WTC11 (cell line): Measurements from ENCODE around the gene MTUS2. TPM values are rescaled to one million over a fixed set of nuclear protein-coding genes. Genes with fewer than 3 reads are reported as not detected.

Source experiments
- ATAC-seq: fragments of 200-7000 bp; cut with Tn5 transposase; 2 replicates; pipeline ENCODE4 v1.10.0; 2021; ENCODE audit warnings: mild to moderate bottlenecking, moderate library complexity
- CTCF ChIA-PET: fragments of 300-600 bp; sonication (Branson Sonifier 250); formaldehyde crosslinking; loops from one replicate; lab custom pipeline; 2021; ENCODE audit warnings: antibody characterized with exemption; lab: Charles Lee
- POLR2A ChIA-PET: fragments of 350-600 bp; sonication (Branson Sonifier 250); formaldehyde crosslinking; loops from one replicate; lab custom pipeline; 2021; ENCODE audit warnings: antibody characterized with exemption; lab: Charles Lee
- DNase-seq: peaks from one replicate; pipeline ENCODE4 v3.0.0; 2021; ENCODE audit warnings: low spot score
- H3K27ac Mint-ChIP-seq: 2 replicates; pipeline ENCODE4 v1.8.0; 2021; ENCODE audit warnings: mixed read lengths
- H3K27me3 Mint-ChIP-seq: 2 replicates; pipeline ENCODE4 v1.8.0; 2021; ENCODE audit warnings: low read depth, mild to moderate bottlenecking, moderate library complexity, mixed read lengths
- H3K36me3 Mint-ChIP-seq: 2 replicates; pipeline ENCODE4 v1.8.0; 2021; ENCODE audit warnings: mixed read lengths
- H3K4me1 Mint-ChIP-seq: 2 replicates; pipeline ENCODE4 v1.8.0; 2022; ENCODE audit warnings: mixed read lengths
- H3K4me3 Mint-ChIP-seq: 2 replicates; pipeline ENCODE4 v1.8.0; 2021; ENCODE audit warnings: mild to moderate bottlenecking, moderate library complexity, mixed read lengths
- H3K9me3 Mint-ChIP-seq: 2 replicates; pipeline ENCODE4 v1.8.0; 2021; ENCODE audit warnings: mixed read lengths
- ATF3 ChIP-seq: sonication (generic); formaldehyde crosslinking; conservative IDR thresholded peaks from 2 replicates; pipeline ENCODE4 v1.8.1; 2022; ENCODE audit warnings: mild to moderate bottlenecking, missing genetic modification reagents
- CBFB ChIP-seq: sonication (generic); formaldehyde crosslinking; IDR thresholded peaks from 2 replicates; pipeline ENCODE4 v1.8.1; 2022; ENCODE audit warnings: mild to moderate bottlenecking, low read depth, missing genetic modification reagents
- E2F4 ChIP-seq: sonication (generic); formaldehyde crosslinking; IDR thresholded peaks from 2 replicates; pipeline ENCODE4 v1.8.1; 2022; ENCODE audit warnings: low read depth, mild to moderate bottlenecking, moderate library complexity, missing genetic modification reagents, borderline replicate concordance
- E2F5 ChIP-seq: sonication (generic); formaldehyde crosslinking; IDR thresholded peaks from 2 replicates; pipeline ENCODE4 v1.8.1; 2022; ENCODE audit warnings: mild to moderate bottlenecking, moderate library complexity, missing genetic modification reagents
- ETV6 ChIP-seq: sonication (generic); formaldehyde crosslinking; IDR thresholded peaks from 2 replicates; pipeline ENCODE4 v1.8.1; 2022; ENCODE audit warnings: mild to moderate bottlenecking, missing genetic modification reagents
- FOXP4 ChIP-seq: sonication (generic); formaldehyde crosslinking; IDR thresholded peaks from 2 replicates; pipeline ENCODE4 v1.8.0; 2022; ENCODE audit warnings: mild to moderate bottlenecking, missing genetic modification reagents
- GRHL2 ChIP-seq: fragments of 250-450 bp; sonication (Bioruptor Pico); IDR thresholded peaks from 2 replicates; pipeline ENCODE4 v1.8.0; 2022; ENCODE audit warnings: mild to moderate bottlenecking, moderate library complexity; ENCODE audit not compliant: insufficient replicate concordance, severe bottlenecking
- HMGXB4 ChIP-seq: sonication (generic); formaldehyde crosslinking; IDR thresholded peaks from 2 replicates; pipeline ENCODE4 v1.8.1; 2023; ENCODE audit warnings: mild to moderate bottlenecking, moderate library complexity, missing genetic modification reagents
- IRF1 ChIP-seq: sonication (generic); formaldehyde crosslinking; IDR thresholded peaks from 2 replicates; pipeline ENCODE4 v1.8.0; 2023; ENCODE audit warnings: missing genetic modification reagents
- MAX ChIP-seq: sonication (generic); formaldehyde crosslinking; IDR thresholded peaks from 2 replicates; pipeline ENCODE4 v1.8.0; 2022; ENCODE audit warnings: mild to moderate bottlenecking, missing genetic modification reagents
- MLX ChIP-seq: sonication (generic); formaldehyde crosslinking; IDR thresholded peaks from 2 replicates; pipeline ENCODE4 v1.8.1; 2023; ENCODE audit warnings: mild to moderate bottlenecking, missing genetic modification reagents, moderate library complexity
- MXD4 ChIP-seq: fragments of 250-450 bp; sonication (Bioruptor Pico); IDR thresholded peaks from 2 replicates; pipeline ENCODE4 v1.8.0; 2021; ENCODE audit warnings: mild to moderate bottlenecking, moderate library complexity, borderline replicate concordance
- NFE2L1 ChIP-seq: sonication (generic); formaldehyde crosslinking; IDR thresholded peaks from 2 replicates; pipeline ENCODE4 v1.8.1; 2023; ENCODE audit warnings: missing genetic modification reagents
- NR2C2 ChIP-seq: sonication (generic); formaldehyde crosslinking; IDR thresholded peaks from 2 replicates; pipeline ENCODE4 v1.8.0; 2022; ENCODE audit warnings: mild to moderate bottlenecking, missing genetic modification reagents
- OVOL2 ChIP-seq: fragments of 250-450 bp; sonication (Bioruptor Pico); IDR thresholded peaks from 2 replicates; pipeline ENCODE4 v1.9.0; 2021; ENCODE audit warnings: mild to moderate bottlenecking, borderline replicate concordance
- RORB ChIP-seq: fragments of 250-450 bp; sonication (Bioruptor Pico); IDR thresholded peaks from 2 replicates; pipeline ENCODE4 v1.9.0; 2021; ENCODE audit warnings: mild to moderate bottlenecking
- ZNF121 ChIP-seq: sonication (generic); formaldehyde crosslinking; IDR thresholded peaks from 2 replicates; pipeline ENCODE4 v1.8.0; 2023; ENCODE audit warnings: missing genetic modification reagents
- ZNF232 ChIP-seq: sonication (generic); formaldehyde crosslinking; IDR thresholded peaks from 2 replicates; pipeline ENCODE4 v1.8.0; 2022; ENCODE audit warnings: mild to moderate bottlenecking, missing genetic modification reagents
- ZNF281 ChIP-seq: sonication (generic); formaldehyde crosslinking; IDR thresholded peaks from 2 replicates; pipeline ENCODE4 v1.8.0; 2023; ENCODE audit warnings: mild to moderate bottlenecking, missing genetic modification reagents
- ZNF396 ChIP-seq: fragments of 250-450 bp; sonication (Bioruptor Pico); IDR thresholded peaks from 2 replicates; pipeline ENCODE4 v1.8.0; 2021; ENCODE audit warnings: mild to moderate bottlenecking, moderate library complexity, borderline replicate concordance
- ZNF425 ChIP-seq: fragments of 250-450 bp; sonication (Bioruptor Pico); conservative IDR thresholded peaks from 2 replicates; pipeline ENCODE4 v1.9.0; 2021; ENCODE audit warnings: mild to moderate bottlenecking
- total RNA-seq: library from RNA; stranded (reverse); gene quantifications from 3 replicates; pipeline ENCODE4 v1.2.3, GENCODE V29; 2021

Gene MTUS2
- total RNA-seq, 1 experiment from 2014 or later = 0.22 TPM

GRCh38 chr13:28843639-28844038, 23.5 kb downstream of the MTUS2 start (continued):
- TF ChIP-seq ZNF281 (CRISPR knock-in tag) (no peak), E2F5 (CRISPR knock-in tag) (no peak), ETV6 (no peak), NFE2L1 (no peak), MXD4 (CRISPR knock-in tag) (no peak), ZNF425 (CRISPR knock-in tag) (no peak), ZNF396 (CRISPR knock-in tag) (no peak), NR2C2 (CRISPR knock-in tag) (no peak), ZNF232 (CRISPR knock-in tag) (no peak)

- Mint-ChIP-seq H3K27ac (no peak overlapping the region), H3K27me3 (no peaks in the 10 kb centered on the region), H3K36me3 (no peaks in the 10 kb centered on the region), H3K4me3 (no peak overlapping the region), H3K4me1 (peaks cover 4% of the 10 kb centered on the region), H3K9me3 (no peaks in the 10 kb centered on the region)
- ChIA-PET POLR2A (no interaction called here), CTCF (interaction anchor here (1.1 kb wide), 1 partner anchor 13 kb away, joined by 3 read pairs; no protein-coding TSS in a partner anchor)
- no peak for DNase-seq
- no peak for ATAC-seq
- no peak for TF ChIP-seq FOXP4 (CRISPR knock-in tag)
- TF ChIP-seq MLX (CRISPR knock-in tag) = no peak
- no peak for TF ChIP-seq CBFB (CRISPR knock-in tag)
- TF ChIP-seq OVOL2 (CRISPR knock-in tag) = no peak
- no peak for TF ChIP-seq HMGXB4 (CRISPR knock-in tag)
- TF ChIP-seq ZNF425 (CRISPR knock-in tag) = no peak
- no peak for TF ChIP-seq RORB
- TF ChIP-seq GRHL2 (CRISPR knock-in tag) = no peak
- TF ChIP-seq ZNF396 (CRISPR knock-in tag) = no peak
- TF ChIP-seq MAX (CRISPR knock-in tag) = no peak
- no peak for TF ChIP-seq IRF1 (CRISPR knock-in tag)
- TF ChIP-seq ZNF121 = no peak
- no peak for TF ChIP-seq E2F4 (CRISPR knock-in tag)
- no peak for TF ChIP-seq ATF3
Measured at GRCh38 chr13:28849441-28849840, 29.3 kb downstream of the MTUS2 start.
